K562 (cell line): ENCODE data around the gene IDI2. TPM values are rescaled to one million over a fixed set of nuclear protein-coding genes. Genes with fewer than 3 reads are reported as not detected.
A peak's percentile ranks its signal among the peaks of the same experiment; 100 is the strongest.

Experiments
- ARHGAP35 ChIP-seq: fragments of 450-650 bp; IDR thresholded peaks from 2 replicates; pipeline ENCODE4 v1.6.1; 2018; ENCODE audit not compliant: partially characterized antibody
- CBX3 ChIP-seq, 2 experiments: IDR thresholded peaks; 1 replicate in 1 of 2; 2 replicates in 1 of 2; pipeline ENCODE4 v1.6.1; 2012; ENCODE audit warnings: inconsistent platforms in 2 of 2, low read length in 2 of 2, borderline replicate concordance in 1 of 2, control low read depth in 1 of 2
- CBX5 ChIP-seq: IDR thresholded peaks from 2 replicates; pipeline ENCODE4 v1.6.1; 2014; ENCODE audit warnings: low read depth, borderline replicate concordance
- CBX8 ChIP-seq: fragments of 200-600 bp; sonication (generic); IDR thresholded peaks from 2 replicates; pipeline ENCODE4 v1.6.1; 2012; ENCODE audit warnings: borderline replicate concordance, mixed run types, low read depth, mild to moderate bottlenecking, moderate library complexity, mixed read lengths, low read length, control low read depth, inconsistent platforms; ENCODE audit not compliant: poor library complexity, severe bottlenecking; ENCODE audit errors: extremely low read depth
- CSDE1 ChIP-seq, 2 experiments: fragments of 450-650 bp; IDR thresholded peaks; 2 replicates each; pipeline ENCODE4 v1.6.1; 2016; ENCODE audit warnings: mild to moderate bottlenecking in 1 of 2
- FOXP1 ChIP-seq: sonication (generic); formaldehyde crosslinking; IDR thresholded peaks from 2 replicates; pipeline ENCODE4 v1.8.0; 2022; ENCODE audit warnings: mild to moderate bottlenecking, missing genetic modification reagents
- HCFC1 ChIP-seq: IDR thresholded peaks from 2 replicates; pipeline ENCODE4 v1.6.1; 2012; ENCODE audit warnings: low read depth, low read length, improper control_type of control experiment
- HDAC8 ChIP-seq: fragments of 450-650 bp; IDR thresholded peaks from 2 replicates; pipeline ENCODE4 v1.6.1; 2016; ENCODE audit warnings: mild to moderate bottlenecking, missing genetic modification characterization, moderate library complexity, missing compliant biosample characterization
- HDGF ChIP-seq: fragments of 450-650 bp; IDR thresholded peaks from 2 replicates; pipeline ENCODE4 v1.6.1; 2016
- HNRNPUL1 ChIP-seq: fragments of 200-400 bp; formaldehyde crosslinking; IDR thresholded peaks from 2 replicates; pipeline ENCODE4 v1.6.1; 2017; ENCODE audit warnings: low read length
- KDM2B ChIP-seq: fragments of 250-450 bp; sonication (Bioruptor Pico); IDR thresholded peaks from 2 replicates; pipeline ENCODE4 v1.8.0; 2021; ENCODE audit warnings: mild to moderate bottlenecking, moderate library complexity
- NELFE ChIP-seq: IDR thresholded peaks from 2 replicates; pipeline ENCODE4 v1.6.1; 2011; ENCODE audit warnings: mild to moderate bottlenecking; ENCODE audit not compliant: insufficient read depth, insufficient read length
- RUNX1 ChIP-seq: sonication (generic); IDR thresholded peaks from 2 replicates; pipeline ENCODE4 v1.6.1; 2016; ENCODE audit warnings: antibody characterized with exemption, low read depth
- STAT5A ChIP-seq: IDR thresholded peaks from 2 replicates; pipeline ENCODE4 v1.6.1; 2012; ENCODE audit warnings: low read length, inconsistent platforms, borderline replicate concordance
- TAF1 ChIP-seq: IDR thresholded peaks from 2 replicates; pipeline ENCODE4 v1.6.1; 2011; ENCODE audit warnings: mild to moderate bottlenecking, low read length, moderate library complexity; ENCODE audit not compliant: insufficient read depth, control insufficient read depth, severe bottlenecking; ENCODE audit errors: extremely low read depth
- ZBED1 ChIP-seq: IDR thresholded peaks from 2 replicates; pipeline ENCODE4 v1.6.1; 2014
- ZC3H8 ChIP-seq: fragments of 450-650 bp; IDR thresholded peaks from 2 replicates; pipeline ENCODE4 v1.6.1; 2017
- polyA plus RNA-seq, 8 experiments: library from polyadenylated mRNA; depleted of rRNA in 4 of 8; stranded (reverse) in 5 of 8; unstranded in 3 of 8; fragments of >200 nt; fragmentation: Nextera tagmentation in 2 of 8; fragmentation: Illumina TruSeq in 1 of 8; extraction: Ambion mirVana in 2 of 8; extraction: Trizol in 1 of 8; gene quantifications; 2 replicates each; pipeline versions ENCODE4 v1.2.1 to v1.2.3, GENCODE V29; 2011 to 2014; ENCODE audit warnings: inconsistent platforms in 1 of 8, missing spikeins in 1 of 8
- total RNA-seq, 7 experiments: library from RNA; depleted of rRNA in 6 of 7; stranded (reverse); fragments of >200 nt in 6 of 7; fragmentation: Illumina TruSeq in 2 of 7; extraction: Trizol in 2 of 7; gene quantifications; 2 replicates each; pipeline versions ENCODE4 v1.2.1 to v1.2.3, GENCODE V29; 2011 to 2021; ENCODE audit warnings: low replicate concordance in 1 of 7
- TF ChIP-seq, protein P1 (sequence below): fragments of 450-650 bp; IDR thresholded peaks from 2 replicates; pipeline ENCODE4 v1.6.1; 2016; ENCODE audit warnings: antibody characterized with exemption
- TF ChIP-seq, protein P2 (sequence below): sonication (generic); formaldehyde crosslinking; IDR thresholded peaks from 2 replicates; pipeline ENCODE4 v1.8.0; 2022; ENCODE audit warnings: mild to moderate bottlenecking, missing genetic modification reagents, borderline replicate concordance
- TF ChIP-seq, protein P3 (sequence below): fragments of 250-450 bp; sonication (Bioruptor Pico); IDR thresholded peaks from 2 replicates; pipeline ENCODE4 v1.4.0; 2020; ENCODE audit warnings: mild to moderate bottlenecking
- TF ChIP-seq, protein P4 (sequence below), 2 experiments: IDR thresholded peaks in 1 of 2; conservative IDR thresholded peaks in 1 of 2; 2 replicates each; pipeline ENCODE4 v1.6.1; 2016; ENCODE audit warnings: low read depth in 2 of 2, mild to moderate bottlenecking in 1 of 2, missing compliant biosample characterization in 1 of 2, missing genetic modification characterization in 1 of 2, moderate library complexity in 1 of 2

Gene IDI2
- total and polyA plus RNA-seq, 9 of the 15 experiments (the other 6 are each of a cell fraction or from before 2014, with no cell fraction given), result not detected

DNA sequence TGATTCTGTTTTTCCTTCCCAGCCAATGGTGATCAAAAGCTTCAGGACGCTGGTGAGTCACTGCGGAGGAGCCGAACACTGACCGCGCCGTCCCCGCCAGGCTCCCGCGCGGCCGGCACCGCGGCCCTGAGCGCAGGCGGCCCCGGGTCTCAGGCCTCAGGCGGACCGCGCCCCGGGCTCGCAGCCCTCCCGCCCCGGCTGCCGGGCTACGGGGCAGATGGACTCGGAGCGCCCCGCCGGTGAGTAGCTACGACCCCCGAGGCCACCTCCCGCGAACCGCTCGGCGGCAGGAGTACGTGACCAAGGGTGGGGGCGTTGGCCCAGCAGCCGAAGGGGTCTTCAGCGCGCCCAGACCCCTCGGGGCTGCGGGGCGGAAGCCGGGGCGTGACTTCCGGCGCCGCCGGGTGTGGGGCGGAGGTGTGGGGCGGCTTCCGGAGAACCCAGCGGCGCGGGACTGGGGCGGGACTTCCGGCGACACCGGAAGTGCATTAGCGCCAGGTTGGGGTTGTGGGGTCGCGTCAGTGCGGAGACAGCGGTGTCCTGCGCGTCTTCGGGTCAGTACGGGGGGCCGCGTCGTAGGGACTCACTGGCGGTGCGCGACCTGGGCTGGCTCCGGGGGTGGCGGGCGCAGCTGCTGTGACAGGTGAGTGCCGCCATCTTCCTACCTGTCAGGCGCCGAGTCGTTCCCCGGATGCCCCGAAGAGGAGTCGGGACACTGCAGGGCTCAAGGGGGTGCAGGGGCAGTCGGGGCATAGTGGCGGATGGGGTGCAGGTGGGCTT lies 30.9 kb upstream of the IDI2 start, which contains the start of gene WDR37 (continued):
- TF ChIP-seq HDAC8 (tag) (0 out of 2 replicates have a peak, but pooled peaks have one; percentile 47), HDGF (no peak), CSDE1 (IDR thresholded peaks at IDR 0.05) (no peak), CBX8 (no peak), HCFC1 (peak; percentile 78), NELFE (no peak), ZBED1 (no peak), HNRNPUL1 (no peak), CBX3 (IDR thresholded peaks at IDR 0.05; ENCODE audit: borderline replicate concordance in 1 of 2, low read length in 2 of 2) (no peak), STAT5A (no peak), KDM2B (CRISPR knock-in tag) (no peak), TAF1 (peak; percentile 66), RUNX1 (no peak), ZC3H8 (no peak), FOXP1 (CRISPR knock-in tag) (no peak), CBX5 (no peak), ARHGAP35 (no peak)
- TF ChIP-seq, protein P1, sequence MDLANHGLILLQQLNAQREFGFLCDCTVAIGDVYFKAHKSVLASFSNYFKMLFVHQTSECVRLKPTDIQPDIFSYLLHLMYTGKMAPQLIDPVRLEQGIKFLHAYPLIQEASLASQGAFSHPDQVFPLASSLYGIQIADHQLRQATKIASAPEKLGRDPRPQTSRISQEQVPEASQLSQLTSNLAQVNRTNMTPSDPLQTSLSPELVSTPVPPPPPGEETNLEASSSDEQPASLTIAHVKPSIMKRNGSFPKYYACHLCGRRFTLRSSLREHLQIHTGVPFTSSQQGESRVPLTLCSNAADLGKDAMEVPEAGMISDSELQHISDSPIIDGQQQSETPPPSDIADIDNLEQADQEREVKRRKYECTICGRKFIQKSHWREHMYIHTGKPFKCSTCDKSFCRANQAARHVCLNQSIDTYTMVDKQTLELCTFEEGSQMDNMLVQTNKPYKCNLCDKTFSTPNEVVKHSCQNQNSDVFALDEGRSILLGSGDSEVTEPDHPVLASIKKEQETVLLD, result no peak
- TF ChIP-seq, protein P2, sequence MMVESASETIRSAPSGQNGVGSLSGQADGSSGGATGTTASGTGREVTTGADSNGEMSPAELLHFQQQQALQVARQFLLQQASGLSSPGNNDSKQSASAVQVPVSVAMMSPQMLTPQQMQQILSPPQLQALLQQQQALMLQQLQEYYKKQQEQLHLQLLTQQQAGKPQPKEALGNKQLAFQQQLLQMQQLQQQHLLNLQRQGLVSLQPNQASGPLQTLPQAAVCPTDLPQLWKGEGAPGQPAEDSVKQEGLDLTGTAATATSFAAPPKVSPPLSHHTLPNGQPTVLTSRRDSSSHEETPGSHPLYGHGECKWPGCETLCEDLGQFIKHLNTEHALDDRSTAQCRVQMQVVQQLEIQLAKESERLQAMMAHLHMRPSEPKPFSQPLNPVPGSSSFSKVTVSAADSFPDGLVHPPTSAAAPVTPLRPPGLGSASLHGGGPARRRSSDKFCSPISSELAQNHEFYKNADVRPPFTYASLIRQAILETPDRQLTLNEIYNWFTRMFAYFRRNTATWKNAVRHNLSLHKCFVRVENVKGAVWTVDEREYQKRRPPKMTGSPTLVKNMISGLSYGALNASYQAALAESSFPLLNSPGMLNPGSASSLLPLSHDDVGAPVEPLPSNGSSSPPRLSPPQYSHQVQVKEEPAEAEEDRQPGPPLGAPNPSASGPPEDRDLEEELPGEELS, result no peak; the same call in 1 of the 2 replicates
- TF ChIP-seq, protein P3, sequence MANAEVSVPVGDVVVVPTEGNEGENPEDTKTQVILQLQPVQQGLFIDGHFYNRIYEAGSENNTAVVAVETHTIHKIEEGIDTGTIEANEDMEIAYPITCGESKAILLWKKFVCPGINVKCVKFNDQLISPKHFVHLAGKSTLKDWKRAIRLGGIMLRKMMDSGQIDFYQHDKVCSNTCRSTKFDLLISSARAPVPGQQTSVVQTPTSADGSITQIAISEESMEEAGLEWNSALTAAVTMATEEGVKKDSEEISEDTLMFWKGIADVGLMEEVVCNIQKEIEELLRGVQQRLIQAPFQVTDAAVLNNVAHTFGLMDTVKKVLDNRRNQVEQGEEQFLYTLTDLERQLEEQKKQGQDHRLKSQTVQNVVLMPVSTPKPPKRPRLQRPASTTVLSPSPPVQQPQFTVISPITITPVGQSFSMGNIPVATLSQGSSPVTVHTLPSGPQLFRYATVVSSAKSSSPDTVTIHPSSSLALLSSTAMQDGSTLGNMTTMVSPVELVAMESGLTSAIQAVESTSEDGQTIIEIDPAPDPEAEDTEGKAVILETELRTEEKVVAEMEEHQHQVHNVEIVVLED, result no peak; the same call in 1 of the 2 replicates
- TF ChIP-seq, protein P4, sequence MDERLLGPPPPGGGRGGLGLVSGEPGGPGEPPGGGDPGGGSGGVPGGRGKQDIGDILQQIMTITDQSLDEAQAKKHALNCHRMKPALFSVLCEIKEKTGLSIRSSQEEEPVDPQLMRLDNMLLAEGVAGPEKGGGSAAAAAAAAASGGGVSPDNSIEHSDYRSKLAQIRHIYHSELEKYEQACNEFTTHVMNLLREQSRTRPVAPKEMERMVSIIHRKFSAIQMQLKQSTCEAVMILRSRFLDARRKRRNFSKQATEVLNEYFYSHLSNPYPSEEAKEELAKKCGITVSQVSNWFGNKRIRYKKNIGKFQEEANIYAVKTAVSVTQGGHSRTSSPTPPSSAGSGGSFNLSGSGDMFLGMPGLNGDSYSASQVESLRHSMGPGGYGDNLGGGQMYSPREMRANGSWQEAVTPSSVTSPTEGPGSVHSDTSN (CRISPR knock-in tag; IDR thresholded peaks at IDR 0.05; ENCODE audit: low read depth), result no peak
- TF ChIP-seq, protein P4 (tag; conservative IDR thresholded peaks at IDR 0.05; ENCODE audit: low read depth), result no peak
